Breast epithelium (tissue), 4 donors: Measurements from ENCODE around the gene PFKL. TPM values are rescaled to one million over a fixed set of nuclear protein-coding genes. Genes with fewer than 3 reads are reported as not detected.

ENCODE experiments used
- DNase-seq, 2 donors: peaks; one replicate each; pipeline ENCODE4 v3.0.0-alpha.2; 2019; ENCODE audit warnings: low spot score in 2 of 2
- H3K27ac ChIP-seq, 2 donors: fragments of 200-600 bp; sonication (generic) in 1 of 2; one replicate each; pipeline ENCODE4 v1.5.1; 2016 to 2019; ENCODE audit warnings: mild to moderate bottlenecking in 1 of 2
- H3K27me3 ChIP-seq, 2 donors: fragments of 200-600 bp; sonication (generic) in 1 of 2; one replicate each; pipeline versions ENCODE4 v1.5.1 to v1.6.0; 2017 to 2019; ENCODE audit warnings: control low read depth in 1 of 2, mild to moderate bottlenecking in 1 of 2
- H3K36me3 ChIP-seq: fragments of 200-600 bp; one replicate; pipeline ENCODE4 v1.5.1; 2019
- H3K4me1 ChIP-seq, 2 donors: fragments of 200-600 bp; sonication (generic); one replicate each; pipeline ENCODE4 v1.5.1; 2016 to 2019; ENCODE audit warnings: control low read depth in 1 of 2
- H3K4me3 ChIP-seq, 3 donors: fragments of 200-600 bp; sonication (generic); 1 replicate in 2 of 3; 2 replicates in 1 of 3; pipeline ENCODE4 v1.5.1; 2016 to 2019; ENCODE audit warnings: mild to moderate bottlenecking in 3 of 3, moderate library complexity in 2 of 3
- H3K9me3 ChIP-seq, 2 donors: fragments of 200-600 bp; sonication (generic) in 1 of 2; one replicate each; pipeline ENCODE4 v1.5.1; 2016 to 2019; ENCODE audit warnings: control low read depth in 1 of 2
- CTCF ChIP-seq, 3 donors: fragments of 450-650 bp; IDR thresholded peaks; one replicate each; pipeline ENCODE4 v1.5.1; 2016 to 2017; ENCODE audit warnings: antibody characterized with exemption in 3 of 3, mild to moderate bottlenecking in 3 of 3, moderate library complexity in 3 of 3
- POLR2A ChIP-seq: fragments of 450-650 bp; IDR thresholded peaks from one replicate; pipeline ENCODE4 v1.6.1; 2016; ENCODE audit warnings: antibody characterized with exemption, mild to moderate bottlenecking, moderate library complexity
- POLR2AphosphoS5 ChIP-seq, 3 donors: sonication (generic); formaldehyde crosslinking; IDR thresholded peaks; one replicate each; pipeline ENCODE4 v1.6.1; 2017; ENCODE audit warnings: antibody characterized with exemption in 3 of 3
- intact Hi-C: fragments of 100-400 bp; cut with DNase I; formaldehyde crosslinking; loops from one replicate; pipeline ENCODE4 v1.15.1; 2023; ENCODE audit warnings: low total_unique reads
- total RNA-seq, 3 donors: library from RNA; depleted of rRNA; stranded (reverse); fragments of >200 nt; gene quantifications; one replicate each; pipeline ENCODE4 v1.1.0, GENCODE V29; 2016

Gene PFKL
- total RNA-seq, 3 donors from 2014 or later: 80.9 to 101 (median 97.9) TPM

GRCh38 chr21:44376606-44377005 lies 76.8 kb downstream of the PFKL start:
- DNase-seq: no peak
- TF ChIP-seq POLR2A (no peak), CTCF (IDR thresholded peaks at IDR 0.05) (no peak), POLR2AphosphoS5 (IDR thresholded peaks at IDR 0.05) (no peak)
- H3K27me3 ChIP-seq: peaks cover 0 to 71% of the 10 kb centered on the region in 2 donors
- peaks cover 0 to 7% of the 10 kb centered on the region in 2 donors for H3K9me3 ChIP-seq
- H3K36me3 ChIP-seq: no peaks in the 10 kb centered on the region
- H3K4me1 ChIP-seq: no peaks in the 10 kb centered on the region
- H3K4me3 ChIP-seq: no peak overlapping the region
- intact Hi-C loops: no loop called here
- no peak overlapping the region for H3K27ac ChIP-seq

Other genes starting within 250 kb of the PFKL start
- gene PWP2, start 192.7 kb upstream of the PFKL start, total RNA-seq: 1 to 10 TPM; 5.8 to 9.5 (median 6.9) TPM
- gene GATD3, start 166.4 kb upstream of the PFKL start, total RNA-seq: 10 to 100 TPM in 1 of 3 donors, 1 to 10 TPM in 2; 8.8 to 10.7 (median 9.5) TPM
- gene ICOSLG, start 59.1 kb upstream of the PFKL start, total RNA-seq: 1 to 10 TPM in 2 of 3 donors, under 1 TPM in 1; 0.80 to 4.2 (median 2.6) TPM
- gene DNMT3L, start 38.2 kb upstream of the PFKL start, total RNA-seq: not detected
- not detected for gene AIRE, start 14.2 kb upstream of the PFKL start, total RNA-seq
- 10 to 100 TPM; 22.2 to 31.1 (median 27.8) TPM for gene CFAP410, start 39.3 kb downstream of the PFKL start, total RNA-seq
- gene TRPM2, start 53.6 kb downstream of the PFKL start, total RNA-seq: 1 to 10 TPM; 4.3 to 7.9 (median 7.2) TPM
- 1 to 10 TPM; 1.6 to 6.4 (median 2.0) TPM for gene LRRC3, start 155.5 kb downstream of the PFKL start, total RNA-seq
- gene KRTAP10-1, start 240.1 kb downstream of the PFKL start, total RNA-seq: not detected